Raji (cell line): ENCODE measurements around the gene RCAN1.

Source experiments
- POLR2A ChIP-seq: IDR thresholded peaks from 2 replicates; pipeline ENCODE4 v1.6.1; 2011; ENCODE audit warnings: low read depth, low read length, control low read depth; ENCODE audit not compliant: insufficient read depth

Gene RCAN1

GRCh38 chr21:34522284-34522683 is 92.6 kb downstream of the RCAN1 start:
- TF ChIP-seq POLR2A = no peak

- TF ChIP-seq POLR2A = no peak
Measured at GRCh38 chr21:34521561-34521960, 93.4 kb downstream of the RCAN1 start.

DNA sequence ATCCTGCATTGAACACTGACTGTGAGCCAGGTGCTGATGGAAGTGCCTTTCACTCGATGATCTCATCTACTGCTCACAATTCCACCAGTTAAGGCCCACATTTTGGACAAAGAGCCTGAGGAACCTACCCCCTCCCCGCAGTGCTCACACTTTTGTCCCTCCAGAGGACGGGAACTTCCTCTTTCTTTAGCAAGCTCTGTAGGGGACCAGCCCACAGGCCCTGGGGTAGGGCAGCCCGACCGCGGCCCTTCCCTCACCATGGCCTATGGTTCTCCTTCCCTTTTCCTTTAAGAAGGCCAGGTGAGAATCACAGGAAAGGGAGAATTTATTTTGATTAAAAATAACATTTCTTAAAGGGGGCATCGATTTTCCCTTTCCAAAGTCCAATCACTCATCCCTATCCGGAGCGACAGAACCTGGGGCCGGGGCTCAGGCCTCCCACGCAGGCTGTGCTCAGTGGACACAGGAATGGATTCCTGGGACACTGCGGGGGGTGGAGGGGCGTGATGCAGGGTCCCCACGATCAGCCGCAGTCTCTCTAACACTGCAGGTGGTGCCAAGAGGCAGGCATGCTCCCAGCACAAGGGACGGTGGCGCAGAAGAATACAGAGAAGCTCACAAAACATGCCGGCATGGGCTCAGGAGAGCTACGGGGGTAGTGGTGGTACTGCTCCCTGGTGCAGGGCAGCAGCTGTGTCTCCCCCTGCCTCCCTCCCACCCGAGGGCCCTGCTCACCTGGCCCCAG is 94.0 kb downstream of the RCAN1 start:
- no peak for TF ChIP-seq POLR2A

DNA sequence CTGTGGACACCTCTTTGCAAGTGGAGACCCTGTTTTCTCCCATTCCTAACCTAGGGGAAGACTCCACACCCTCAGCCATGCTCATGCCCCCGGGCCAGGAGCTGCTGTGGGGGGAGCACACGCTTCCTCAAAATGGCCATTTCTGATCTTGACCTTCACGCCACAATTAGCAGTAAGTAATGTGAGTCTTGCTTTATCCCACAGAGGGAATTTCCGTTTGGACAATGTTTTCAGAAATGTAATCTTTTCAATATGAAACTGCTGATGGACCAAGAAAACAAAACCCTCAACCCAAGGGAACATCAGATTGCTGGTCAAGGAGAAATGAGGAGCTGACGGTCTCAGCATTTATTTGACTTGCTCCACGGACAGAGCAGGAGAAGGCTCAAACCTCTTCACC is 94.6 kb downstream of the RCAN1 start:
- no peak for TF ChIP-seq POLR2A

GRCh38 chr21:34519694-34520093 is 95.2 kb downstream of the RCAN1 start:
- no peak for TF ChIP-seq POLR2A

DNA sequence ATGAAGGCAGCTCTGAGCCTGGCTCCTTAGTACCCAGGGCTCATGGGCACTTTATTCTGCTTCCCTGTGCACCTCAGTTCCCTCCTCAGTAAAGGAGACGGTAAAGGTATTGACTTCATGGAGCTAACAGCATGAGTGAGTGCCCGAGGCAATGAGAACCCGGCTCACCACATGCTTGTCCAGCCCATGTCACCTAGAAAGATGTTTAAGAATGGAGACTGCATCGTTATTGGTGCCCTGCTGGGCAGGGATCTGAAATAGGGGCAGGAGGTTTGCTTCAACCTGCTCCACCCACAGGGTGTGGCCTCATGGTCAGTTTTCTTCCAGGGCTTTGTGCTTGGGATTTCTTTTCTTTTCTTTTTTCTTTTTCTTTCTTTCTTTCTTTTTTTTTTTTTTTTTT is 95.9 kb downstream of the RCAN1 start:
- no peak for TF ChIP-seq POLR2A

GRCh38 chr21:34518301-34518700 is 96.6 kb downstream of the RCAN1 start:
- TF ChIP-seq POLR2A = no peak

DNA sequence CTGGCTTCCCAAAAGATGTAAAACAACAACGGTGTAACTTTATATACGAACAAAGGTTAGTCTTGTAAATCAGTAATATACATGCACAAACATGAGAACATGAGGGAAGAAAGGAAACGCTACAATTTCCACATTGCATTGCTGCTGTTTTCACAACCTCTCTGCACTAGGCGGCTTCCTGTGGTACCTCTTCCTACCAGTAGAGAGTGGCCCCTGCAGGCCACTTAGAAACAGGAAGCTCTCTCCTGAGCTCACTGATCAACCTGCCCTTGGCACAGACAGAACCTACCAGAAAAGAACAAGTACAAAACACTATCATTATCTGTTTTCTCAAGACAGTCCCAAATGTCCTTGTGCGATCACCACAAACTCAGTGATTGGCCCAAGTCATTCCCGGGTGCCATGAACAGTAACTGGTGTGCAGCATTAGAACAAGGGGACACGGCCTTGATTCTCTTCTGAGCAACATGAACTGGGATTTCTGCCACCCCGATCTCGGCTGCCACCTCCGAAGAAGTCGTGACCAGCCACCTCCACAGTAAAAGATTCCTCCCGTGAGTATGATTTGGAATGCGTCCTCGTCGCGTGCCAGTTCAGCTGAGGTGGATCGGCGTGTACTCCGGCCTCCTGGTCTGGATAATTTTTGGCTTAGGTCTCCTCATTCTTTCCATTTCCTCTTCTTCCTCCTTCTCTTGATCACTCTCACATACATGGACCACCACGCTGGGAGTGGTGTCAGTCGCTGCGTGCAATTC is 97.2 kb downstream of the RCAN1 start:
- TF ChIP-seq POLR2A = no peak

GRCh38 chr21:34517039-34517438 is 97.9 kb downstream of the RCAN1 start:
- no peak for TF ChIP-seq POLR2A

DNA sequence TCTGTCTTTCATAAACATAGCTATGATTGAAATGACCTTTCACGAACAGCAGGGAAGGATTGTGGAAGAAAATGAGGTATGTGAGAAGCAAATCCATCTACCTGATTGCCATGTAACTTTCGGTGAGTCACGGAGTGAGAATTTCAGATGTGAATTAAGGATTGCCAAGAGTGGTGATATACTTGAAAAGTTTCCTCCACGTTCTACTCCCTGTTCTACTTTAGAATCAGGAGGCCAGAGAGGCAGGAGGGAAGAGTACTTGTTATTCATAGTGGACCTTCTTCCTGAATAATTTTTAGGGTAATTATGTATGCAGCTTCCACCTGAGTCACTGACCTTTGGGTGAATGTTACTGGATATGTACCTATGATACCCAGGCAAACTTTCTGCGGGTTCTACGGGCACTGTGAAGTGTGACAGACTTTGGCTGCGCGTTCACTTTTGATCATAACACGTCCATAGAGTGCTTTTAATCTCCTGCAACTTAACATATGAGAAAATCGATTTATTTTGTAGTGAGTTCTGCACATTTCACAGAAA is 100.3 kb downstream of the RCAN1 start:
- TF ChIP-seq POLR2A = no peak

DNA sequence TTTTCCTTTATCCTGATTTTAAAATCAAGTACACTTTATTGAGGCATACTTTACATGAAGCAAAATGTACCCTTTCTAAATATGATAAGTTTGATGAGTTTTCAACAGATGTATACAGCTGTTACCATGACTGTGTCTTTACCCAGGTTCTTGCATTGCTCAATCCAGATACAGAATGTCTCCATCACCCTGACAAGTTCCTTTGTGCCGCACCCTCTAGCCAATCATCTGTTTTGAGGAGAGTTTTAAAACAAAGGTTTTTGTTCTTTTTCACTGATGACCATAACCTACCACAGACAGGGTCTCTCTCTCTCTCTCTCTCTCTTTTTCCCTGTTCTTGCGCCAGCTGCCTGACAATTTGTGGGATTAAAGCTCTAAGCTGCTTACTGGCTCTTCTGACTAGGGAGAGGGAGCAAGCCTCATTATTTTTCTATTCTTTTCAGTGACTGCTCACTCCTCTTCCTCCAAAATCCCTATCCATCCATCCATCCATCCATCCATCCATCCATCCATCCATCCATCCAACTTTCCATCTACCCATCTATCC is 101.7 kb downstream of the RCAN1 start:
- no peak for TF ChIP-seq POLR2A

DNA sequence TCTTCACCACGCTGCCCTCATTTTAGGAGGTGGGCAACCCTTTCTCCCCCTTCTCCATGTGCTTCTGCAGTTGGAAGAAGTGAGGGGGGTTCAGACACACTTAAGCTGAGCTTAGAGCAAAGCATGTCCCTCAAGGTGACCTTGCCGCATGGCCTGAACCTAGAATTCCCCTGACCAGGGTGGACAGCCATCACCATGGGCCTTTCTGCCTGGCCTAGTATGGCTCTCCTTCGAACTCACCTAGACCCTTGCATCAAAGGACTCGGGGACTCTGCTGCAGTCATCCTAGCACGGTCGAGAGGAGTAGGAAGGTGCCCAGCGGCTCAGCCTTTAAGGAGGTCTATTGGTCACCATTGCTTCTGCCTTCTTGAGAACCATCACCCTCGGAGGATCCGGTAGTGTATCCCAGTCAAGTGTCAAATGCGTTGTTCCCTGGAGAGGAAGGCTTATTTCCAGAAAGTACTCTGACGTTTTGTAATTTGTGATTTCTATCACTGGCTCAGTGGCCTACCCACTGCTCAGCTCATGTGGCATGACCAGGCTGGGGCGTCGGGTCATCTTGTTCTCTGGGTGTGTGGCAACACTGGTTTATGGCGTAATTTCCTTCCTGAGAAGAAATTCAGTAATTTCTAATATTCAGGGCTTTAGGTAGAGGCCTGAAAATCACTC is 103.0 kb downstream of the RCAN1 start, which contains the start of gene KCNE1:
Gene KCNE1 (minus strand): TSS at position 424 of the 669 bp plus-strand sequence. CDS start 62,576 bp downstream, outside the sequence.
- TF ChIP-seq POLR2A = no peak

- no peak for TF ChIP-seq POLR2A
Measured at GRCh38 chr21:34511181-34511580, 103.7 kb downstream of the RCAN1 start.

DNA sequence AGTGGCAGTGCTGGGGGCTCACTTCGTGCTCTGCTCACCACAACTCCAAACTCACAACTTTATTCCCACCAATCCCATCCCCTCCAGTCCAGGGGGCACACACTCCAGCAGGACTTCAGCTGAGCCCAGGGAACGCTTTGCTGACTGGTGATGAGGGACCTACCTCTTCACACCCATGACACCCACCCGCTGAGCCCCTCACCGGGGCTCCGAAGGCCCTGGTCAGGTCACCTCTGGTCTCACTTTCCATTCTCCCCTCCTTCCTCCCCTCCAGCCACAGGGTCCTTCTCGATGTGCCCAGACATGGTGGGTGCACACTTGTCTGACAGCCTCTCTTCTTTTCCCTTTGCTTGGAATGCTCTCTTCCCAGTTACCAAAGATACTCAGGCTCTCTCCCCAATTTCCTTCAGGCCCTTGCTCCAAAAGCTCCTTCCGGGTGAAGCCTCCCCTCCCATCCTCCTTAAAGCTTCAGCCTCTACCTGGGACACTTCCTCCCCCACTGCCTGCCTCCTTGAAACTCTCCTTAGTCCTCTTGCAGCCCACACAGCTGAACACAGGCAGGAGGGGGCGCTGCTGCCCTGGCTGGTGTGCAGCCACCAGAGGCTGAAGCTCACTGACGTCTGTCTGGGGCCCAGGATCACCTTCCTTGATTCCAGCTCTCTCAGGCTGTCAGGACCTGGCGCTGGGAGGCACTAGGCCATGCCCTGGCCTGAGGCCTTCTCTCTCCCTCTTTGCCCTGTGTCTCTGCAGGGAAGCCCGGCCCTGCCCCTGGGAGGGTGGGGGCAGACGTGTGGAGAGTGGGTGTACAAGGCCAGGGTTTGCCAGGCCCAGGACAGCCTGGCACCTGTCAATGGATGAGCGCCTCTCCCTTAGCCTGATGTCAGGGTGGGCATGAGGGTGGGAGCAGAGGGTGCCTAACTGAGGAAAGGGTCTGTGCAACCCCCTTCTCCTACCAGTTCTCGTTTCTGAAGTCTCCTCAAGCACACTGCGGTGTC is 104.5 kb downstream of the RCAN1 start:
- no peak for TF ChIP-seq POLR2A
